Inflammatory macrophage (primary cell): Measurements from ENCODE around the gene ZDHHC11.
"Not testable (repeated sequence)": the region's sequence is repeated elsewhere in the genome, so short reads cannot be mapped to it uniquely, and the experiment has no call there.

Source experiments
- DNase-seq, 2 donors: peaks; one replicate each; pipeline ENCODE4 v3.0.0-alpha.2; 2020 to 2022

ZDHHC11 gene

DNA sequence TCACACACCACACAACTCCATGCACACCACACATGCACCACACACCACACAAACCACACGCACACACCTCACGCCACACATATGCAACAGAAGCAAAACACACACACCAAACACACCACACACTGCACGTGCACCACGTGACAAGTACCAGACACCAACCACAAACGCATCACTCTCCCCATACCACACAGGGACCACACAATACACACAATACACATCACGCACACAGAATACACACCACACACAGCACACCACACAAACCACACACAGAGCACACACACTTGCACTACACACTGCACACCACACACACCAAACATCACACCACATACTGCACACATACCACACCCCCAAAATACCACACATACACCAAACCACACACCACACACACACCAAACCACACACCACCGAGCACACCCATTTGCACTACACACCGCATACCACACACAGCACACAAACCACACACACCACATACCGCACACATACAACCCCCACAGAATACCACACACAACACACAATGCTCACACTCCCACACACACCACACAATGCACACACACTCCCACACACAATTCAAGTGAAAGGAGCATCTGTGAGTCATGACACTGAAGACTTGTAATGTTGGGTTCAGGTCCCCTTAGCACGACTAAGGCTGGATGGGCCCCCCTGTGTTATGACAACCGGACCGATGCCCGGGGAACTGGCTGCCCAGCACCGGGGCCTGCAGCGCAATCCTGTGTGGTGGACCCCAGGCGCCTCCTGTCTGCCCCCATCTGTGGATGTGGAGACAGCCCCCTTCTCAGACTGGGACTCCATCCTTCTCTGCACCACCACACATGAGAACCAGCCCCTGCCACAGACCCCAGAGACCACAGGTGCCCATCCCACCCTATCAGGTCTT is 6.0 kb upstream of the ZDHHC11 start:
- DNase-seq = no peak

DNA sequence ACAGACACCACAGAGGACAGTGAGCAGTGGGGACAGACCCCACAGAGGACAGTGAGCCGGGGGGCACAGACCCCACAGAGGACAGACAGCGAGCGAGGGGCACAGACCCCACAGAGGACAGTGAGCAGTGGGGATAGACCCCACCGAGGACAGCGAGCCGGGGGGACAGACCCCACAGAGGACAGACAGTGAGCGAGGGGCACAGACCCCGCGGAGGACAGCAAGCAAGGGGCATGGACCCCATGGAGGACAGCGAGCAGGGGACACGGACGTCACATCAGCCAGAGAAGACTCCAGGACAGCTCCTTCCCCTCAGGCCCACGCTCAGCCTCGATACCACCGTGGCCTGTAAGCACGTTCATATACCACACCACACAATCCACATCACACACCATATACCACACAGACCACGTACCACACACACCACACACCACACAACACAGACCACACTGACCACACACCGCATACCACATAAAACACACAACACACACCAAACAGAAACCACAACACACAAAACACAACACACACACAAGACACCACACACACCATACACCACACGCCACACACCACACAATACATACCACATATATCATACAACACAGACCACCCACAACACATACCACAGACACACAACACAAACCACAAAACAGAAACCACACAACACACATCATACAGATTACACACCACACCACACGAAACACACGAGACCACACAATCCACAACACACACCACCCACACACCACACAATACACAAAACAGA is 5.2 kb upstream of the ZDHHC11 start:
- DNase-seq = no peak

DNA sequence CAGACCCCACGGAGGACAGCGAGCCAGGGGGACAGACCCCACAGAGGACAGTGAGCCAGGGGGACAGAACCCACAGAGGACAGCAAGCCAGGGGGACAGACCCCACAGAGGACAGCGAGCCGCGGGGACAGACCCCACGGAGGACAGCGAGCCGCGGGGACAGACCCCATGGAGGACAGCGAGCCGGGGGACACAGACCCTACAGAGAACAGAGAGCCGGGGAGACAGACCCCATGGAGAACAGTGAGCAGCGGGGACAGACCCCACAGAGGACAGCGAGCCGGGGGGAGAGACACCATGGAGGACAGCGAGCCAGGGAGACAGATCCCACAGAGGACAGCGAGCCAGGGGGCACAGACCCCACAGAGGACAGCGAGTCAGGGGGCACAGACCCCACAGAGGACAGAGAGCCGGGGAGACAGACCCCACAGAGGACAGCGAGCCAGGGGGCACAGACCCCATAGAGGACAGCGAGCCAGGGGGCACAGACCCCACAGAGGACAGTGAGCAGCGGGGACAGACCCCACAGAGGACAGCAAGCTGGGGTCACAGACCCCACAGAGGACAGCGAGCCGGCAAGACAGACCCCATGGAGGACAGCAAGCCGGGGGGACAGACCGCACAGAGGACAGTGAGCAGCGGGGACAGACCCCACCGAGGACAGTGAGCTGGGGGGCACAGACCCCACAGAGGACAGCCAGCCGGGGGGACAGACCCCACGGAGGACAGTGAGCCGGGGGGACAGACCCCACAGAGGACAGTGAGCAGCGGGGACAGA is 4.4 kb upstream of the ZDHHC11 start:
- no peak for DNase-seq

- no peak for DNase-seq
Measured at GRCh38 chr5:854217-854616, 3.4 kb upstream of the ZDHHC11 start.

- not testable (repeated sequence) for DNase-seq
Measured at GRCh38 chr5:853416-854090, 2.8 kb upstream of the ZDHHC11 start.

DNA sequence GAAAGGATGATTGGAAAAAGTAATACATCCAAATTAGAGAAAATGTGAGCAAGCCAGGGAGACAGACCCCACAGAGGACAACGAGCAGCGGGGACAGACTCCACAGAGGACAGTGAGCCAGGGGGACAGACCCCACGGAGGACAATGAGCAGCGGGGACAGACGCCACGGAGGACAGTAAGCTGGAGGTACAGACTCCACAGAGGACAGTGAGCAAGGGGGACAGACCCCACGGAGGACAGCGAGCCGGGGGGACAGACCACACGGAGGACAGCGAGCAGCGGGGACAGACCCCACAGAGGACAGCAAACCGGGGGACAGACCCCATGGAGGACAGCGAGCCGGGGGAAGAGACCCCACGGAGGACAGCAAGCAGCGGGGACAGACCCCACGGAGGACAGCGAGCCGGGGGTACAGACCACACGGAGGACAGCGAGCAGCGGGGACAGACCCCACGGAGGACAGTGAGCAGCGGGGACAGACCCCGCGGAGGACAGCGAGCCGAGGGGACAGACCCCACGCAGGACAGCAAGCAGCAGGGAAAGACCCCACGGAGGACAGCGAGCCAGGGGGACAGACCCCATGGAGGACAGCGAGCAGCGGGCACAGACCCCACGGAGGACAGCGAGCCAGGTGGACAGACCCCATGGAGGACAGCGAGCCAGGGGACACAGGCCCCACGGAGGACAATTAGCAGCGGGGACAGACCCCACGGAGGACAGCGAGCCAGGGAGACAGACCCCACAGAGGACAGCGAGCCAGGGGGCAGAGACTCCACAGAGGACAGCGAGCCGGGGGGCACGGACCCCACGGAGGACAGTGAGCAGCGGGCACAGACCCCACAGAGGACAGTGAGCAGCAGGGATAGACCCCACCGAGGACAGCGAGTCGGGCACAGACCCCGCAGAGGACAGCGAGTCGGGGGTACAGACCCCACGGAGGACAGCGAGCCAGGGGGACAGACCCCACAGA is 1.9 kb upstream of the ZDHHC11 start:
- DNase-seq = no peak

DNA sequence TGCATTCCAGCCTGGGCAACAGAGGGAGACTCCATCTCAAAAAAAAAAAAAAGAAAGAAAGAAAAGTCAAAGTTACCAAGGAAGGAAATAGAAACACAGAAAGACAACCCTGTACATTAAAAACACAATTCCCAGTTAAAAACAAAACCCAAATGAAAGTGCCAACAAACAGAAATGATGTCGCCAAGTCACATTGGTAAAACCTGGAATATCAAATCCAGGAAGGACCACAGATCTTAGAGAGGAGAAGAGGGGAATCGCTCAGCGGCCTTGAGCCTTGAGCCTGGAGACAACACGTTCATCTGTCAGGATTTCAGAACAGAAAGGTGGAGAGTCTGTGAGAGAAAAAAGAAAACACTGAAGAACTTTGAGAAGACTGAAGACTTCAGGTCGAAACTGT is 1.2 kb upstream of the ZDHHC11 start:
- no peak for DNase-seq

- DNase-seq = no peak
Measured at GRCh38 chr5:851553-851952, 767 bp upstream of the ZDHHC11 start.

DNA sequence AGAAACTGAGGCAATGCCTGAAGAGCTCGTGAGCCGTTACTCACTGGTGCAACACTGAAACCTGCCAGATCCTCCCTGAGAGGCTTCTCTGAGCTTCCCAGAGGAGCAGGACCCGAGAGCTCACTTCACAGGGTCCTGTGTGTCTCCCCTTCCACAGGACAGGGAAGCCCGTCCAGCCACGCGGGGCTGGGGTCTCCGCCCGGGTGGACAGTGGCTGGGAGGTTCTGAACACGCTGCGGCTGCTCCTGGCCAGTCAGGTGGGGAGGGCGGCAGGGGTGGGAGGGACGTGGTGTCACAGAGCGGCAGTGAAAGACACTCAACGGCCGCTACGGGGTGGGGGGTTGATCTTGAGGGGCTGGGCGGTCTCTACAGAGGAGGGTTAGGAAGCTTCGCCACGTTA is 290 bp upstream of the ZDHHC11 start:
- DNase-seq = no peak

DNA sequence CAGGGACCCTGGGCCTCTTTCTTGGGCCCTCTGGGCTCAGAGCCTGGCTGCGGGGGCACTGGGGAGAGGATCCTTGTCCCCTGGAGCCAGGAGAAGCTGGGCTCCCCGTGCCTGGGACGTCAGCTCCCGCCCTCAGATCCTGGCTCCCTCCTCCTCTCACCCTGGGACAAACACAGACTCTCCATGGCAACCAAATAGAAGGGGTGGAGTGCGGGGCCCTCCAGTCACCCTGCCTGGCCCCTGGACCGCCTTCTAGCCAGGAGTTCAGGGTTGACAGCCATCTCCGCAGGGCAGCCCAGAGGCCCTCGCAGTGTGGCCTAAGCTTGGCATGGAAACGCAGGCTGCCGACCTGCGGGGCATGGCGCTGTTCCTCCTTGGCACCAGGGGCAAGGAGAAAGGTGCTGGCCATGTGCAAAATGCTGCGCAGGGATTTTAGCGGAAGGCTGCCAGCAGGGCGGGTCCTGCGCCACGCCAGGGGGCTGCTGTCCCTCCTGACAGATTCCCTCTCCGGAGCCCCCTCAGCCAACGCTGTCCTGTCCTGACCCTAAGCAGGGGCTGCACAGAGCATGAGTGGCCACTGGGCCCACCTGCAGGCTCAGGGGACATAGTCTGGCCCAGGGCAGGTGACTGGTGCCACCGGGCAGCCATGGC is 1.0 kb downstream of the ZDHHC11 start:
- DNase-seq = no peak

GRCh38 chr5:848671-849111 is 2.1 kb downstream of the ZDHHC11 start:
- no peak for DNase-seq

DNA sequence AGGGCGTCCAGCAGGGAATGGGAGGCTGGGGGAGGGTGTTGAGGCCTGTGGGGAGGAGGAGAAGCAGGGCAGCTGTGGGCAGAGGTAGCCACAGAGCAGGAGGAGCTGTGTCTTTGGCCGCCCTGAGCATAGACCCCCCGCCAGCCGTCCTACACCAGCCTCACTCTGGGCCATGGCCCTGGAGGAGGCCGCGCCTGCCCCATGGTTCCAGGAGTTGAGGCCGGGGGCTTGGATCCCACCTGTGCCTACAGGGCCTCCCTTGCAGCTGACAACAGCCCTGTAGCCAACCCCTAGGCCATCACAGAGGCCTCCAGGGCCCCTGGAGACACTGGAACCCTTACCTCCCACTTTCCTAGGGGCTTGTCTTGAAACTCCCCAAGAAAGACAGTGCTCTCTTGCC is 3.0 kb downstream of the ZDHHC11 start:
- DNase-seq = not testable (repeated sequence)

DNA sequence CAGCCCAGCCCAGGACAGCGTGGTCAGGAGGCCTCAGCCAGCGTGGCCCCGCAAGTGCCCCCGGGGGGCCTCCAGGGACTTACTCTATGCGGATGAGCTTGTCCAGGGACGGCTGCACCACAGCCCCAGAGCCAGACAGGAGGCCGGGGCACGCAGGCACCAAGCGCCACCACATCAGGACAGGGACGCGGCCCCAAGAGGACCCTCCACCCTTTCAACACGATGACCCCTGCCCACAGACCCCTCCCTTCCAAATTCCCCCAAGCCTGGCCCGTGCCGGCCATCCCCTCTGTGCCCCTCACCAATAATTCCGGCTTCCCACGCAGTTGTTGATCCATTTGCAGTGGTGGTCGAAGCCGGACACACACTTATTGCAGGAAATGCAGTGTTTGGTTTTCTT is 3.6 kb downstream of the ZDHHC11 start:
- DNase-seq = not testable (repeated sequence)

GRCh38 chr5:846602-847091 is 4.1 kb downstream of the ZDHHC11 start:
- not testable (repeated sequence) for DNase-seq

DNA sequence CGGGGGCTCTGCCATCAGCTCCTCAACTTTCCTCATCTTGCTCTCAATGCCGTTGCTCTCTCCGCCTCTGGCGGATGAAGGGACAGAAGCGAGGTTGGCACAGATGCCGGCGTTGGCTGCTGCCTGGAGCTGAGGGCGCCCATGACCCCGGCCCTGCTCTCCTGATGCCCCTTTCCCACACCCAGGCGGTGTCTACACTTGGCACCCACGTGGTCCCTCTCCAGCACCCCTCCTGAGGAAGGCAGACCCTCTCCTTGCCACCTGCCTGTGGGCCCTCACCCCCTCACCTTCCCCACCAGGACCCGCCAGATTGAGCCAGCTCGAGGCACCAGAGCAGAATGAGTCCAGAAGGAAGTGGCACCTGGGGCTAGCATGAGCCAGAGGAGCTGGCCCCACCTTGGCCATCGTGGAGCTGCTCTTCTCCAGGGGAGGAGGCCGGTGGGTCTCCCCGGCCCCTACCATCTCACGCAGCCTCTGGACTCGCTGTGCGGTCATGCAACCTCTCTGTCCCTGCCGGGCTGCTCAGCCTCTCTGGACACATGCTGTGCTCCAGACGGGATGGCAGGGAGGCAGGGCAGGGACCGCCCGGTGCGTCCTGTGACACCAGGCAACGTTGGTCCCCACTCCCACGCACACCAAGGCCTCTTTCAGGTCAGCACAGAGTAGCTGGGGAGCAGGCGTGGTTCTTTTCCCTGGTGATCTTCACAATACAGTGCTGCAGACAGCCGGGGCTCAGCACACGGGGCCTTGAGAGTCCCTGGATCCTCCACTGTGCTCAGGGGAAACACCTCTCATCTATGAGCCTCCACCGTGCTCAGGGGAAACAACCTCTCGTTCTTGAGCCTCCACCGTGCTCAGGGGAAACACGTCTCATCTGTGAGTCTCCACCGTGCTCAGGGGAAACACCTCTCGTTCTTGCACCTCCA is 4.8 kb downstream of the ZDHHC11 start:
- DNase-seq = not testable (repeated sequence)

DNA sequence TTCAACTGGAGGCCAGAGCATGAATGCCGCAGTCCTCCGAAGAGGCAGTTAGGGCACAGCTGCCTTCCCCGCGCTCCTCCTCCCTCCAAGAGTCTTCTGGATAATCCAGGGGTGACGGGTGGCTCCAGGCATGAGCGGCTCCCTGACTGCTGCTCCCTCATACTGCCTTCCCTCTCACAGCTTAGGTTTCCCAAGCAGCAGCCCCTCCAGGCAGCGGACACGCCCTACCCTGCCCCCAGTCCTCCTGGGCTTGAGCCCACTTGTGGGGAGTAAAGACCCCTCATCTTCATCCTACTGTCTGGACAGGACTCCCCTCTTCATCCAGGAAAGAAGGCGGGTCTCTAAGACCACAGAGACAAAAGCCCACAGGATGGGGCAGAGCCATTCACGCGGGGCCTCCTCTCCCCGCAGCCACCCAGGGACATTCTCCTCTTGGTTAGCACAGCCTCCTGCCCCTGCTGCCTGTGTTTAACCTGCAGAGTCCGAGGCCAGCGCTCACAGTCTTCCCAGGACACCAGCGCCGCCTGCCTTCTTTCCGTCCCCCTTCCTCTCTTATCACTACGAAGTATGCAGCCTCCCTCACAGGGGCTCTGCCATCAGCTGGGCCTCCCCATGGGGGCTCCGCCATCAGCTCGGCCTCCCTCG is 5.6 kb downstream of the ZDHHC11 start:
- DNase-seq = not testable (repeated sequence)

DNA sequence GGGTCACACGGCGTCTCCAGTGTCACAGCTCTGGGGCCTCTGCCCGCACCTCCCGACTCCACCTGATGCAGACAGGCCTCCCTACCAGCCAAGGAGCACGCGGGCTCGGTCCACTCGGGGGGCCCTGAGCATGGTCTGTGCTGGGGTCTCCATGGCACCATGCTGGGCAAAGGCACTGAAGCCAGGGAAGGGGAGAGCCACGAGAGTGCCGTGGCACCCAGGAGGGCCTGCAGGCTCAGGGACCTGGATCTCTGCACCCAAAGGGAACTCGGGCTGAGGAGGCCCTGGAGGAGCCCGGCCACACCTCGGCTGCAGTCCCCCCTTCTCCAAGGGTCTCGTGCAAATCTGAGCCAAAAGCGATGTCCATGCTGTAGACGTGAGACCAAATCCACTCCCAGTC is 6.4 kb downstream of the ZDHHC11 start:
- not testable (repeated sequence) for DNase-seq

DNA sequence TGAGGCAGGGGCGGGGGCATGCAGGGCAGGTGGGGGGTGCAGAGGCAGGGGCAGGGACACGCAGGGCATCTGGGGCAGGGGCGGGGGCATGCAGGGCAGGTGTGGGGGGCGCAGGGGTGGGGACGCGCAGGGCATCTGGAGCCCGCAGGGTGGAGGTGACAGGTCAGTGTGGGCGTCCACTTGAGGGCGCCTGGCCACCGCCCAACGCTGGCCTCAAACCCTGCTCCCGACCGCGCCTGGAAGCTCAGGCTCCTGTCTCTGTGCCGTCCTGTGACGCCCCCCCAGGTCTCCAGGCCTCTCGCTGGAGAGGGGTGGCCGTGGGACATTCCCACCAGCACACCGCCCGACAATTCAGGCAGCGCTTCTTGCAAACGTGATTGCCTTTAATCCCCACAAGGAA is 6.9 kb downstream of the ZDHHC11 start:
- not testable (repeated sequence) for DNase-seq

- not testable (repeated sequence) for DNase-seq
Measured at GRCh38 chr5:843371-843770, 7.4 kb downstream of the ZDHHC11 start.
